PC-9 (cell line): ENCODE results near the gene C1orf232. TPM values are rescaled to one million over a fixed set of nuclear protein-coding genes. Genes with fewer than 3 reads are reported as not detected.

Source experiments
- BruUV-seq: library from RNA; stranded (reverse); fragments of 400-500 nt; replicated peaks from 2 replicates; lab custom pipeline; 2021; lab: Mats Ljungman, UMichigan
- CTCF ChIA-PET: fragments of 300-600 bp; sonication (Branson Sonifier 250); formaldehyde crosslinking; loops from one replicate; lab custom pipeline; 2022; ENCODE audit warnings: antibody characterized with exemption; lab: Charles Lee
- POLR2A ChIA-PET: fragments of 300-600 bp; sonication (Branson Sonifier 250); formaldehyde crosslinking; loops from one replicate; lab custom pipeline; 2022; ENCODE audit warnings: antibody characterized with exemption; ENCODE audit not compliant: unreplicated experiment; lab: Charles Lee
- DNase-seq, 2 experiments: peaks; one replicate each; pipeline versions ENCODE4 v3.0.0 to v3.0.0-alpha.2; 2015 to 2022; ENCODE audit warnings: mixed read lengths in 1 of 2
- H2AFZ ChIP-seq: fragments of 200-600 bp; sonication (generic); 2 replicates; pipeline ENCODE4 v1.8.1; 2017; ENCODE audit warnings: antibody characterized with exemption
- H3F3A ChIP-seq: fragments of 200-600 bp; sonication (generic); 2 replicates; pipeline ENCODE4 v1.8.1; 2017; ENCODE audit warnings: antibody characterized with exemption, mild to moderate bottlenecking, low read depth; ENCODE audit not compliant: insufficient read depth
- H3K27ac ChIP-seq: fragments of 200-600 bp; sonication (generic); 2 replicates; pipeline ENCODE4 v1.6.1; 2016; ENCODE audit warnings: mixed run types
- H3K27me3 ChIP-seq: fragments of 200-600 bp; sonication (generic); 2 replicates; pipeline ENCODE4 v1.6.1; 2016; ENCODE audit warnings: low read depth, mixed run types; ENCODE audit not compliant: insufficient read depth
- H3K36me3 ChIP-seq: fragments of 200-600 bp; sonication (generic); 2 replicates; pipeline ENCODE4 v1.6.1; 2016; ENCODE audit warnings: low read depth, mixed run types
- H3K4me1 ChIP-seq: fragments of 200-600 bp; sonication (generic); replicated peaks from 2 replicates; pipeline ENCODE4 v1.6.1; 2016; ENCODE audit warnings: mixed run types; ENCODE audit not compliant: insufficient read depth
- H3K4me2 ChIP-seq: fragments of 200-600 bp; sonication (generic); 2 replicates; pipeline ENCODE4 v1.6.1; 2017; ENCODE audit warnings: mixed run types
- H3K4me3 ChIP-seq: fragments of 200-600 bp; sonication (generic); 2 replicates; pipeline ENCODE4 v1.6.1; 2016; ENCODE audit warnings: mixed run types
- H3K79me2 ChIP-seq: fragments of 200-600 bp; sonication (generic); 2 replicates; pipeline ENCODE4 v1.6.1; 2017; ENCODE audit warnings: low read depth, mixed run types
- H3K9me2 ChIP-seq: fragments of 200-600 bp; sonication (generic); 2 replicates; pipeline ENCODE4 v1.8.1; 2017; ENCODE audit warnings: mild to moderate bottlenecking; ENCODE audit not compliant: insufficient read depth
- H3K9me3 ChIP-seq: fragments of 200-600 bp; sonication (generic); 2 replicates; pipeline ENCODE4 v1.8.1; 2016; ENCODE audit warnings: low read depth; ENCODE audit not compliant: insufficient read depth
- H4K20me1 ChIP-seq: fragments of 200-600 bp; sonication (generic); 2 replicates; pipeline ENCODE4 v1.8.1; 2017; ENCODE audit not compliant: insufficient read depth
- EZH2 ChIP-seq: fragments of 200-600 bp; sonication (generic); IDR thresholded peaks from 2 replicates; pipeline ENCODE4 v1.8.0; 2017; ENCODE audit warnings: antibody characterized with exemption, low read depth
- intact Hi-C: fragments of 100-400 bp; cut with micrococcal nuclease; formaldehyde crosslinking; loops from one replicate; pipeline ENCODE4 v1.10.0; 2022; ENCODE audit not compliant: unreplicated experiment
- total RNA-seq: library from RNA; stranded (reverse); gene quantifications from 2 replicates; pipeline ENCODE4 v1.2.3, GENCODE V29; 2021
- TF ChIP-seq, protein P1 (sequence below): fragments of 200-600 bp; sonication (generic); conservative IDR thresholded peaks from 2 replicates; pipeline ENCODE4 v1.6.1; 2017; ENCODE audit warnings: mixed run types, antibody characterized with exemption, mild to moderate bottlenecking, moderate library complexity

Gene C1orf232
- total RNA-seq, 1 experiment from 2014 or later, result not detected

DNA sequence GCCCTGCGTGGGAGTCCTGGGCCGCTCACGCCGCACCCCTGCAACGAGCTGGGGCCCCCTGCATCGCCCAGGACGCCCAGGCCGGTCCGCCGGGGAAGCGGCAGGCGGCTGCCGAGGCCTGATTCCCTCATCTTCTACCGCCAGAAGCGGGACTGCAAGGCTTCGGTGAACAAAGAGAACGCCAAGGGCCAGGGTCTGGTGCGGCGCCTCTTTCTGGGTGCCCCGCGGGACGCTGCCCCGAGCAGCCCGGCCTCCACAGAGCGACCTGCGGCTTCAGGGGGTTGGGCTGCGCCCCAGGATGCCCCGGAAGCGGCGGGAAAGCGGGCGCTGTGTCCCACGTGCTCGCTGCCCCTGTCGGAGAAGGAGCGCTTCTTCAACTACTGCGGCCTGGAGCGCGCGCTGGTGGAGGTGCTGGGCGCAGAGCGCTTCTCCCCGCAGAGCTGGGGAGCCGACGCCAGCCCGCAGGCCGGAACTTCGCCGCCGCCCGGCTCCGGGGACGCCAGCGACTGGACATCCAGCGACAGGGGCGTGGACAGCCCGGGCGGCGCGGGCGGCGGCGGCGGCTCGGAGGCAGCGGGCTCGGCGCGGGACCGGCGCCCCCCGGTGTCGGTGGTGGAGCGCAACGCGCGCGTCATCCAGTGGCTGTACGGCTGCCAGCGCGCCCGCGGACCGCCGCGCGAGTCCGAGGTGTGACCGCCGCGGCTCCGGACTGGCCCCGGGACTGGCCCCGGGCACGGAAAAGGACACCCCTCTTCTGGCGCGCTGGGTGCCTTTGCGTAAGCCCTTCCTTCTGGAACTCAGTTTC is 7.1 kb downstream of the C1orf232 start:
- peaks cover 18% of the 10 kb centered on the region for H3K27me3 ChIP-seq
- POLR2A ChIA-PET, result interaction anchor here (0.7 kb wide), 1 partner anchor 35 kb away, joined by 3 read pairs; no protein-coding TSS in a partner anchor
- intact Hi-C loops, result loop anchor here (5.0 to 10.0 kb wide), 3 partner anchors 54 to 267 kb away; no protein-coding TSS in a partner anchor
- no peak overlapping the region for H3K27ac ChIP-seq
- CTCF ChIA-PET, result no interaction called here
- no peaks in the 10 kb centered on the region for H3K9me3 ChIP-seq
- H3F3A ChIP-seq, result no peaks in the 10 kb centered on the region; the same call in 1 of the 2 replicates
- H2AFZ ChIP-seq, result peak overlapping the region; percentile 80
- no peaks in the 10 kb centered on the region for H3K79me2 ChIP-seq
- H3K9me2 ChIP-seq, result no peaks in the 10 kb centered on the region
- H3K4me3 ChIP-seq, result peak overlapping the region; percentile 56; the same call in 1 of the 2 replicates
- no peaks in the 10 kb centered on the region for H4K20me1 ChIP-seq
- peak in 1 of 2 experiments; percentile 70 for DNase-seq
- no peaks in the 10 kb centered on the region for H3K36me3 ChIP-seq
- H3K4me1 ChIP-seq, result peaks cover 3% of the 10 kb centered on the region; the same call in 1 of the 2 replicates
- no peak for TF ChIP-seq EZH2
- TF ChIP-seq, protein P1, sequence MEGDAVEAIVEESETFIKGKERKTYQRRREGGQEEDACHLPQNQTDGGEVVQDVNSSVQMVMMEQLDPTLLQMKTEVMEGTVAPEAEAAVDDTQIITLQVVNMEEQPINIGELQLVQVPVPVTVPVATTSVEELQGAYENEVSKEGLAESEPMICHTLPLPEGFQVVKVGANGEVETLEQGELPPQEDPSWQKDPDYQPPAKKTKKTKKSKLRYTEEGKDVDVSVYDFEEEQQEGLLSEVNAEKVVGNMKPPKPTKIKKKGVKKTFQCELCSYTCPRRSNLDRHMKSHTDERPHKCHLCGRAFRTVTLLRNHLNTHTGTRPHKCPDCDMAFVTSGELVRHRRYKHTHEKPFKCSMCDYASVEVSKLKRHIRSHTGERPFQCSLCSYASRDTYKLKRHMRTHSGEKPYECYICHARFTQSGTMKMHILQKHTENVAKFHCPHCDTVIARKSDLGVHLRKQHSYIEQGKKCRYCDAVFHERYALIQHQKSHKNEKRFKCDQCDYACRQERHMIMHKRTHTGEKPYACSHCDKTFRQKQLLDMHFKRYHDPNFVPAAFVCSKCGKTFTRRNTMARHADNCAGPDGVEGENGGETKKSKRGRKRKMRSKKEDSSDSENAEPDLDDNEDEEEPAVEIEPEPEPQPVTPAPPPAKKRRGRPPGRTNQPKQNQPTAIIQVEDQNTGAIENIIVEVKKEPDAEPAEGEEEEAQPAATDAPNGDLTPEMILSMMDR, result no peak
- BruUV-seq, result no TSS peak
- peak overlapping the region; percentile 90 for H3K4me2 ChIP-seq

DNA sequence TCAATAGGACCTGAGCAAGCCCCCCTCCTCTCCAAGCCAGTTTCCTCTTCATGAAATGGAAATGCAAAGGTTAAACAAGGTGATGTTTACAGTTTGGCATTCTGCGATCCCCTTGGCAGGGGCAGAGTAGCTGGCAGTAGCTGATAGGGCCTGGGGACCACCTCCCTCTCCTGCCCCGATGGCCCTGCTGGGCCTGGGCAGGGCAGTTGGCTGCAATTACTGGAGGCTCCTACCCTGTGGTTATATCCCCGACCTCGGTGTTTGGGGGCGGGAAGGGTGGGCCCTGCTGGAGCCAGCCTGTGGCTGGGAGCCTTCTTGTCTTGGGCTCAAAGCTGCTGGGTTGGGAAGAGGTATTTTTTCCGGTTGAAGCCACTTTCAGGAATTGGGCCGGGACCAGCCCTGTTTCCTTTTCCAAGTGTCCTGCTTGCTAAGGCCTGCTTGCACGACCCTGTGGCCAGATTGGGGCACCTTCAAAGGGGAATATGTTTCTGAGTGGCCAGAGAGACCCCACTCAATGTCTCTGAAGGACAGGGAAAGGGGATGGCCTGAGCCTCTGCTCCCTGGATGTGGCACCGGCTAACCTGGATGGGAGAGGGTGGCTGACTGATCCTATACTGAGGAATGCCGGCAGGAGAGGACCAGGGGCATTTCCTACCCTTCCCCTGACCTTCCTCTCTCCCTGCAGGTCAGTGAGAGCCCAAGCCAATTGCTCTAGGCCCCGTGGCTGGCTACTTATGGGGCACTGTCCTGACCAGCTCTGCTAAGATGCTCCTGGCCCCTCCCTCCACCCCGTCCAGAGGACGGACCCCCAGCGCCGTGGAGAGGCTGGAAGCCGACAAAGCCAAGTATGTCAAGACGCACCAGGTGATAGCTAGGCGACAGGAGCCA is 8.0 kb downstream of the C1orf232 start:
- H3K9me2 ChIP-seq, result no peaks in the 10 kb centered on the region
- BruUV-seq, result no TSS peak
- H3K36me3 ChIP-seq, result no peaks in the 10 kb centered on the region
- peaks cover 18% of the 10 kb centered on the region for H3K27me3 ChIP-seq
- H3K4me3 ChIP-seq, result no peak overlapping the region
- CTCF ChIA-PET, result no interaction called here
- DNase-seq, result no peak
- H2AFZ ChIP-seq, result no peak overlapping the region
- no peaks in the 10 kb centered on the region for H4K20me1 ChIP-seq
- TF ChIP-seq, protein P1, result no peak
- TF ChIP-seq EZH2, result no peak
- H3K27ac ChIP-seq, result no peak overlapping the region
- H3K79me2 ChIP-seq, result no peaks in the 10 kb centered on the region
- peak overlapping the region; percentile 90; the same call in 1 of the 2 replicates for H3K4me2 ChIP-seq
- no peaks in the 10 kb centered on the region; the same call in 1 of the 2 replicates for H3F3A ChIP-seq
- no peaks in the 10 kb centered on the region for H3K9me3 ChIP-seq
- H3K4me1 ChIP-seq, result peaks cover 3% of the 10 kb centered on the region; the same call in 1 of the 2 replicates
- POLR2A ChIA-PET, result interaction anchor here (0.7 kb wide), 1 partner anchor 144 kb away, joined by 7 read pairs; no protein-coding TSS in a partner anchor
- intact Hi-C loops, result loop anchor here (5.0 to 10.0 kb wide), 3 partner anchors 53 to 266 kb away; no protein-coding TSS in a partner anchor

GRCh38 chr1:26159743-26160039 is 9.1 kb downstream of the C1orf232 start:
- CTCF ChIA-PET, result no interaction called here
- peaks cover 3% of the 10 kb centered on the region; the same call in 1 of the 2 replicates for H3K4me1 ChIP-seq
- H3K79me2 ChIP-seq, result no peaks in the 10 kb centered on the region

More at GRCh38 chr1:26159743-26160039, 9.1 kb downstream of the C1orf232 start:
- TF ChIP-seq, protein P1, result no peak
- no peak for TF ChIP-seq EZH2
- no peaks in the 10 kb centered on the region for H4K20me1 ChIP-seq
- no TSS peak for BruUV-seq
- no peaks in the 10 kb centered on the region for H3K9me3 ChIP-seq
- no peak overlapping the region for H3K4me3 ChIP-seq
- H2AFZ ChIP-seq, result no peak overlapping the region
- H3K36me3 ChIP-seq, result no peaks in the 10 kb centered on the region
- POLR2A ChIA-PET, result no interaction called here
- no peaks in the 10 kb centered on the region; the same call in 1 of the 2 replicates for H3F3A ChIP-seq
- intact Hi-C loops, result loop anchor here (5.0 to 10.0 kb wide), 3 partner anchors 52 to 265 kb away; no protein-coding TSS in a partner anchor
- H3K27me3 ChIP-seq, result peaks cover 18% of the 10 kb centered on the region
- no peak overlapping the region for H3K27ac ChIP-seq
- H3K4me2 ChIP-seq, result no peak overlapping the region
- DNase-seq, result no peak
- H3K9me2 ChIP-seq, result no peaks in the 10 kb centered on the region
